Activated effector memory CD4-positive, alpha-beta T cell treated with anti-CD3 and anti-CD28 coated beads, Interleukin-2, amount 50 U/mL, for 16 hours (primary cell): ENCODE measurements around the gene CHST11.

Experiments used
- DNase-seq: peaks from one replicate; pipeline ENCODE4 v3.0.0-alpha.2; 2020

CHST11 gene

DNA sequence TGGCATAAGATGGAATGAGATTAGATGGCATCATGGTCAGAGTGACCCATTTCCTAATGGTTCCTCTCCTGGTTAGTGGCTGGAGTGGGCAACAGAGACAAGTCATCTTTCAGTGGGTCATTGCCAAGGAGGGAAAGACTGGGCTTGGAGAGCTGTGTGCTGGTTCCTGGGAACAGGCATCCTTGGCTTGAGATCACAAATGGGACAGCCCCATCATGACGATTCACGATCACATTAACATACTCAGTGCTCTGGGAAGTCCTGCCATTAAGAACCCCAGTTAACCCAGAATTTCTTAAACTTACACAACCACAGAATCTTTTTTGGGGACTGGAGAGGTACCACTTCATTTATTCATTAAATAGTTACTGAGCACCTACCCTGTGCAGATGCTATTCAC, 27.3 kb downstream of the CHST11 start:
- no peak for DNase-seq

DNA sequence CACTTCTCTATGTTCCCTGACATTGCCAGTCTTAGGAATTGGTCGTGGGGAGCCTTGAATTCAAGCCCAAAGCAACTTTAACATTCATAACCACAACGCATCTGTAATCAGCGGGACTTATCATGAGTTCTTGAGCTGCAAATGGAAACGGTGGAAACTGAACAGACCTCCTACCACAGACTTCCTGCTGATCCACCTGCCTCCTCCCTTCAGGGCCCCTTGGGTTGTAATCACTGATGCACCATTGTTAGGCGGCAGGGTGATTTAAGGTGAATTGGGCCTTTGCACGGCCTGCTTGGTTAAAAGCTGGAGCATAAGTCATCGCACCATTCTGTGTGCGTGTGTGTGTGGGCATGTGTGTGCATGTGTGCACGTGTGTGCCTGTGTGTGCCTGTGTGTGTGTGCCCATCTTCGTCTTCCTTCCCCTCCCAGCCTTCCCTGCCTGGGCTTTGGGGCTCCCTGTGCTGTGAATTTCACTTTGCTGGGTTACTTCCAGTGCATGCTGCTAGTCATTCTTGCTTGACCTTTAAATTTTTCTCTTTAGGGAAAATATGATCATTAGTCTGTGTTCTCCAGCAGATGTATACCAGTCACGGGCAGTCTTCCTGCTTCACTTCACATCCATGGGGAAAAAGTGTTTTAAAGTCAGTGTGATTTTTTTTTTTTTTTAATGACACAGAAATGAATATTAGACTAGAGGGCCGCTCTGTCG, 29.1 kb downstream of the CHST11 start:
- peak; percentile 78 for DNase-seq

DNA sequence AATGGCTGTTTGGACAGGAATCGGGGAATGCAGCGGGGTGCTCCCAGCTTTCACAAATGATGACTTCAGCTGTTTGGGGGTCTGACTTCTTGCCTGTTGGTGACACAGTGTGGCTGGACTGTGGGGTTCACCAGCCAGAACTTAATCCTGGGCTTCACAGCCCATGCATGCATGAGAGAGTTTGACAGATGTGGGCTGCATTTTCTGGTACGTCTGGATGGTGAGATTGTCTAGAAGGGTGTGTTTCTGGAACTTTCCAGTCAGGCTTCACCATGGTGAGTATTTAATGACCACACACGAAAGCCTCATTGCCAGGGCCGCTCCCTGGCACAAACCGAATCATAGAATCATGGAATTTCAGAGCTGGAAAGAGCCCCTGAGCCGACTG, 29.6 kb downstream of the CHST11 start:
- no peak for DNase-seq

DNA sequence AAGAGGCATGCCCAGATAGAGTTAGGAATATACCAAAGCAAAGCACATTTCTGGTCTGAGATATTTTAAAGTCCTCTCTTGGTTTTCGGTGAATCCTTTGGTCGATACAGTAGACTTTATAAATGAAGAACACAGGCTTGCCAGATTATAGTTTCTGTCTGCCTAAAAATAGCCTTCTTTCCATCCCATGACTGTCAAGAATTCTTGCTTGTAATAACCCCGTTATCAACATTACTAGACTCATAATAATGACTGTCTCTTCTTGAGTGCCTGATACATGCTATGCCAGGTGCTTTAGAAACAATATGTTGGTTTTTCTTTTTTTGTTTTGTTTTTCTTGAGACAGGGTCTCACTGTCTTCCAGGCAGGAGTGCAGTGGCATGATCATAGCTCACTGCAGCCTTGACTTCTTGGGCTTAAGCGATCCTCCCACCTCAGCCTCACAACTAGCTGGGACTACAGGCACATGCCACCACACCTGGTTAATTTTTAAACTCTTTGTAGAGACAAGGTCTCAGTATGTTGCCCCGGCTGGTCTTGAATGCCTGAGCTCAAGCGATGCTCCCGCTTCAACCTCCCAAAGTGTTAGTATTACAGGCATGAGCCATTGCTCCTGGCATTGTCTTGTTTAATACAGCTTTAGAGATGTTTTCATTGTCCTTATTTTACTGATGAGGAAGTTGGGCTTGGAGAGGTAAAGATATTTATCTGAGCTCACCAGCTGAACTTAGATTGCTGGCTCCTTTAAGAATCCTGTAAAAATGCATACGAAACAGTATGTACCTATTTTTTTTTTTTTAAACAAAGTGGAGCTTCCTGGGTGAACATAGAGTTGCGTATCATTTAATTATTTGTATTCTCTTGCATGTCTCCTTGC, 30.4 kb downstream of the CHST11 start:
- no peak for DNase-seq

DNA sequence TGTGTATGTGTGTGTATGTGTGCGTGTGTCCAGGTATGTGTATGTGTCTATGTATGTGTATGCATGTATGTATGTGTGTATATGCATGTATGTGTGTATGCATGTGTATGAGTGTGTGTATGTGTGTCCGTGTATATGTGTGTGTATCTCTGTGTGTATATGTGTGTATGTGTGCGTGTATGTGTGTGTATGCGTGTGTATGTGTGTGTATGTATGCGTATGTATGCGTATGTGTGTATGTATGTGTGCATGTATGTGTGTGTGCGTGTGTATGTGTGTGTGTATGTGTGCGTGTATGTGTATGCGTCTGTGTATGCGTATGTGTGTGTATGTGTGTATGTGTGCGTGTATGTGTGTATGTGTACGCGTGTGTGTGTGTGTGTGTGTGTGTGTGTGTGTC, 31.6 kb downstream of the CHST11 start:
- no peak for DNase-seq

DNA sequence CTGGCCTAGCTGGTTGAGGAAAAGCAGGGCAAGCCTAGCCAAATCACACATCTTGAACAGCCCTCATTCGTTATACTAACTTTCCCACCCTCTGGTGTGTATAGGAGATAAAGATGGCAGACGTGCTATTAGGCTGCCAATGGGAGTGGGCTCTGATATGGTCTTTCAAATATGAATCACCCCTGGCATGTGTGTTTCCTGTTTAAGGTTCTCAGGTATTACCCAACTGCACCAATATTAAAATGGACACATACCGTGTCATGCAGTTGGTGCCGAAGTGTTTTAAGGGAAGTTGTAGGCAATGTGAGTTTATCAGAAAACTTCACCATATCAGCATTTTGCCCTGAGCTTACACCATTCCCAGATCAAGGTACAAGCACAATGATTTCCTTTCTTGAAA, 33.4 kb downstream of the CHST11 start:
- DNase-seq, result no peak

DNA sequence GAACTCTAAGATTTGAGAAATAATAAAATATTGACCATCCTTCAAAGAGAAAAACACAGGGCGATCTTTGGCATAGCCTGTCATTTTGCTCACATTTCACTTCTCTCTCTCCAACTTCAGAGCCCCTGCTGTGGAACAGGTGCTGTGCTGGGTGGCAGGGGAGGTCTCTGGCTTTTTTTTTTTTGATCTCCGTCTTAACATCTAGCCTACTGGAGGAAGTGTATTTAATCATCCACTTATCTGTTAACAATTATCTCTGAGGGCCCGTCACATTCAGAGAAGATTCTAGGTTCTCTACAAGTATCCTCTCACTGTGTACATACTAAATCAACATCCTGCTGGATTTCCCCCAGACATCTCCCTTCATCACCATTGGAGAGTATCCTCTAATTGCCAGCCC, 34.1 kb downstream of the CHST11 start:
- no peak for DNase-seq

DNA sequence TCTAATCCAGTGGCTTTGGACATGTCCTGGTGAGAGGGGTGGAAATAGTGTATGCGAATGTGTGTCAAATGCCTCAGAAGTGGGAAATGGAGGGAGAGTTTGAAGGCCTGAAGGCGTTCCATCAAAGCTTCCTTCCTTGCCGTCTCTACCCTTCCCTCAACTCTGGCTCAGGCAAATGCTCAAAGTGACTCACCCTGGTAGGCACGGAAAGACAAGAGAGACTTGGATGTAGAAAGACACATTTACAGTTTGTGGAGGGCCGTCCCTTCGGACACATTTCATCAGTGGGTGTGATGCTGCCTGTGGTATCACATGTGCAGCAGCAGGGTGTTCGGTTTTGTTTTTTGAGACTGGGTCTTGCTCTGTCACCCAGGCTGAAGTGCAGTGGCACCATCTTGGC, 36.7 kb downstream of the CHST11 start:
- no peak for DNase-seq

DNA sequence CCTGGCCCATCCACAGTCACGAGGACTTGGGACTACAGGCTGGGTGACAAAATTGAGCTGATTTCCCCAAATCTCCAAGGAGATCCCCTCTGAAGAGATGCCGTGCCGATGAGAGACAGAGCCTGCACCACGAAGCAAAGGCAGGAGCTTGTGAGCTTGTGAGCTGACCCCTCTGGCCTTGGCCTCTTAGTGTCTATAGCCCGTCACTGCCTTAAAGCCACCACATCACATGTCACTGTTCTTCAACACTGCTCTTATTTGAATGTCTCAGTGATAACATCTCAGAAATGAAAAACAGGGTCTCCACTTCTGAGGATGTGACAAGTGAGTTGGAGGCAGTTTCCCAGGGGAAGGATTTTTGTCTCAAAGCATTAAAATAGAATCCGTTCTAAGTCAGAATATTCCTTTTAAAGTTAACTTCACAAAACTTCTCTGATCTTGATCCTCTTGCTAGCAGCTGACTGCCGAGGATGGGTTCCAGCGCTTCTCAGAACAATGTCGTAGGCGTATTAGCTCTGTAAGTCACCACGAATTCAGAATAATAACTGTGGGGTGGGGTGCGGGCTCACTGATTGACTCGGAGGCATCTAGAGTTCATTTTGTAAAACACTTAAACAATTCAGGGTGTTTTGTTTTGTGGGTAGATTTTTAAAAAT, 37.5 kb downstream of the CHST11 start:
- DNase-seq, result peak; percentile 88

DNA sequence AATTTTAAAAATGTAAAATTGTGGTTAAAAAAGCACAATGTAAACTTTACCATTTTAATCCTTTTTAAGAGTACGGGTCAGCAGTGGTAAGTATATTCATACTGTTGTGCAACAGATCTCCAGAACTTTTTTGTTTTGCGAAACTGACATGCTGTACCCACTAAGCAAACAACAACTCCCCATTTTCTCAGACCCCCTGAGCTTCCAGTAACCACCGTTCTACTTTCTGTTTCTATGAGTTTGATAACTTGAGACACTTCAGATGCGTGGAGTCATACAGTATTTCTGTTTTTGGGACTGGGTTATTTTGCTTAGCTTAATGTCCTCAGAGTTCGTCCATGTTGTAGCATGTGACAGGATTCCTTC, 38.0 kb downstream of the CHST11 start:
- DNase-seq, result no peak

DNA sequence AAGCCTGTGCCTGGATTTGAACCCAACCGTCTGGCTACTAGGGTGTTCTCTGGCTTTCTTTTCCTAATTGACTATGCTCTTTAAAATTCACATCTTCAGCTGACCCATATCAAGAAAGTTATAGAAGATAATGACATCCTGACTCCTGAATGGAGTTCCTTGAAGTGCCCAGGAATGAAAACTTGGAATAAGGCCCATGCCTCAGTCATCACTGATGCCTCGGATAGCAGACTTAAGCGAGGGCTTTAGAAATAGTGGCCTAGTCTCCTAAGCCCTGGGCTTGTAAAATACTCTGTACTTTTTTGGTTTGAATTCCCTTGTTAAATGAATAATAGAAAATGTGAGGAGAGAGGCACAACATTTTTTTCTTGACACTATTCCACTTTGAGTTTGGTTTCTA, 39.0 kb downstream of the CHST11 start:
- no peak for DNase-seq

DNA sequence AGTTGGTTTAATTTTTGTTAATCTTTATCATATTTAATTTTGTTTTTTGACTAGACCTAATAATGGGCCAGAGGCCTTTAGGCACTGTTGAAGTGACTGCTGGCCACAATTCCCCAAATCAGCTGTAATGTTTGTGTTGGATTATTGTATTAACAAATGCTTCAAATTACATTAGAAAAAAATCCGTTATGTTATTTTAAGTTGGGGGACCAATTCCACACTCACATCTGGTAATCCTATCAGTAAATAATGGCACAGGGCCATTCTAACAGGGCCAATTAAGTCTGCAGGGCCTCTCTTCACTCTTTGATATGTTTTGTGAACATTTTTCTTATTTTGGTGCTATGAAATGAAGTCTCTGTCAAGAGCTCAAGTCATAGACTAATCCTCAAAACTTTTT, 39.6 kb downstream of the CHST11 start:
- DNase-seq, result no peak

DNA sequence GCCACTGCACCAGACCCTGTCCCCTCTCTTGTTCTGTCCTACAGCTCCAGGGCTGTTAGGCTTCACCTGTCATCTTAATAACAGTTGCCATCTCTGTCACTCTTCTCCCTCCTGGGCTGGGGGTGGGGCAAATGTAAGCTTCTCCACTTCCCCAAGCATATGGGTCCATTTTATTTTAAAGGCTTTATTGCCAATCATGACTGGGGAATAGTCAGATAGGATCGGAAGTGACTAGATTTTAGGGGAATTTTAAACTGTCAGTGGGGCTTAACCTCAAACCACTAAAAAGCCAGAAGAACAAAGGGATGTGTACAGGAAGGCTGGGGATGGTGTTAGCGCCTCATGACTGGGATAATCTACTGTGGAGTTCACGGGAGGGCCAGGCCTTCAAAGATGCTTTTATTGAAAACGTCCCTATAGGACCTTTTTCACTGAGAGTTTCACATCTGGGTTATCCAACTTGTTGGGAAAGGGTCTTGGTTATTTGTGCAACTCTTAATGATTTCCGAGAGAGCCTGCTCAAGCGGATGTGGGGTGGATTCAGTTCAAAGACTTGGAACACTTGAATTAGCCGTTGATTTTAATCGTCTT, 41.6 kb downstream of the CHST11 start:
- peak; percentile 78 for DNase-seq

DNA sequence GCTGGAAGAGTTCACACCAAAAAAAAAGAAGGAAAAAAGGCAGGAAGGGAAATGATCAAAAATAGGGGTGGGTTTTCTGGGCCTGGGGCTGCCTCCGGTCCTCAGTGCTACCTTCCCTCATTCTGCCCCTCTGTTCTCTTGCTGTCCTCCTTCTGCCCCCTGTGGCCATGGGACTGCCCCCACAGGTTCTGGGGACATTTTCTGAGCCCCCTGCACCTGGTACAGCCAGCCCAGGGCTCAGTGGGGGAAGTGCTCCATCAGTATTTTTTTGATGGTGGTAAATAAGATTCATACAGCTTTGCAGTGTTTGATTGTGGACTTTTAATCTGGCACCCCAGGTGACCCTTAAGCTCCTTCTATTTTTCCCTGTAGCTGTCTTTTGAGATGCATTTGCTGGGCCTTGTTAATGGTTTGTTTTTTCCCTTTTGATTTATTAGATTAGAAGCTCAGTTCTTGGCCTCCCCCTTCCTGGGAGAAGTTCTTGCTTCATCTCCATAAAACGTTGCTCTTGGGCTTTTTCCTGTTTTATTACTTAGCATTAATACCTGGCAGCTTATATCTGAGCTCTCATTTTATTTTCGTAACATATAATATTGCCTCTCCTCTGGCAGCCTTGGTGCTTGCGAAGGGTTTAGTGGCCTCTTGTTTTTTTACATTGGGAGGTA, 43.1 kb downstream of the CHST11 start:
- no peak for DNase-seq

DNA sequence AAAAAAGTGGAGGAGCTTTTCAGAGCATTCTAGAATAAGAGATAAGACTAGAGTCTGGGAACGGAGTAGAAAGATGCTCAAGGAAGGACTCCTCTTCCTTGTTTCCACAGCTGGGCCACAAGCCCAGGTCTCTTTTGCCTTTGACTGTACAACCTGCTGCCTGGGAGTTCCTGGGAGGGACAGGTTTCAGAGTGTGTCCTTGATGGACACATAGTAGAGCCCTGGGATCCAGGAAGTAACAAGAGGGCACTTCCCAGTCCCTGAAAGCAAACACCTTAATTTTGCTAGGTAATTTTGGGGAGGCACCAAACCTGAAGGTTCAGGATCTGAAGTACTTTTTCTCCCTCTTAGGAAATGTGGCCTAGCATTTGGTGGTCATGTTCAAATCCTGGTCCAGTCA, 44.4 kb downstream of the CHST11 start:
- no peak for DNase-seq

DNA sequence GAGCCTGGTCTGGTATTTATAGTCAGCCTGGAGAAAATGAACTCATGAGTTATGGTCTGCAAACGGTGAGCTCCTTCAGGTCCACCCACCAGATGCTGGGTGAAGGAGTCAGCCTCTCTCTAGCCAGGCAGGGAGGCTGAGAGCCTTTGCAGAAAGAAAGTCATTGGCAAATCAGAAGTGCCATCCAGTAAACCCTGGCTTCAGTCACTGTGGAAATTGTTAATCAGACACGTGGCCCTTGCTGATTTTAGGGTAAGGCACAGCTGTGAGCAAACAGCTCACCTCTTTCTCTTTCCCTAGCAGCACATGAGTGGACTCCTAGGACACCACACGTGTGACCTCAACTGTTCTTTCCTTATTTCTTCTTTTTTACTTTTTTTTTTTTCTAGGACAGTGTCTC, 44.9 kb downstream of the CHST11 start:
- no peak for DNase-seq

DNA sequence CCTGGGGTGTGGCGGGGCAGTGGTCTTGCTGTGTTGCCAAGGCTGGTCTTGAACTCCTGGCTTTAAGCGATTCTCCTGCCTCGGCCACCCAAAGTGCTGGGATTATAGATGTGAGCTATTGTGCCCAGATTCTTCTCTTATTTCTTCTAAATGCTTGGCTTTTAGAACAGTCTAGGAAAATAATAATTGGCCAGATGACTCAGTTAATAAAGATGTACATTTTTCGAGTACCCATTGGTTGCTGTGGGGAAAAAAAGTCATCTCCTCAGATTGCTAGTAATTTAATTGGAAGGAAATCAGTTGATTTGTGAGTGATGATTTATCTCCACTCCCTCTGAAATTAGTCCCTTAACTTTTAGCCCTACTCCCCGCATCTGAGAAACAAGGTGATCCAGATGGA, 45.5 kb downstream of the CHST11 start:
- DNase-seq, result no peak

DNA sequence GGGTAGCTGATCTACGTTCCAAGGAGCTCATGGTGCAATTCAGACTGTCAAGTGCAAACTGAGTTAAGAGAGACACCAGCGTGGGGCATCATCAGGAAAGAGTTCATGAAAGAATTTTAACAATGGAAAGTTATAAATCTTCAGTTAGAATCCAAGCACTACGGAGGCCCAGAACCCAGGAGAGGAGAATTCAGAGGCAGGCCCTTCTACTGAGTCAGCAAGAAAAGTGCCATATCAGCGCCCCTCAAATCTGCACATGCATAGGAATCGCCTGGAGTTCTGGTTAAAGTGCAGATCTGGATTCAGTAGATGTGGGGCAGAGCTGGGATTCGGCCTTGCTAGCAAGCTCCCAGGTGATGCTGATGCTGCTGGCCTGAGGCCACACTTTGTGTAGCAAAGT, 45.9 kb downstream of the CHST11 start:
- no peak for DNase-seq

DNA sequence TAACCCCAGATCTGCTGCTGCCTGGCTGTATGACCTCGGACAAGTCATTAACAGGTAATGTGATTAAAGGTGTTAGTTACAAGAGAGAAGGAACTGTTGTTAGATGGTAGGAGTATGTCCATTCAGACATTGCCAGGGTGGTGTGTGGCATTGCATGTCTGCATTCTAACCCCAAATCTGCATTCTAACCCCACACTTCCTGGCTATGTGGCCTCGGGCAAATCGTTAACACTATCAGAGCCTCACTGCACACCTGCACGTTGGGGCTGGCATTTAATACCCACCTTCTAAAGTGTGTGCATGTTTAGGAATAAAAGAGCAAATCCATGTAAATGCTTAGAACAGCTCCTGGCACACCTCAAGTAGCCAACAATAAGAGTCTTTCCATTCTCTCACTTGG, 46.4 kb downstream of the CHST11 start:
- no peak for DNase-seq

DNA sequence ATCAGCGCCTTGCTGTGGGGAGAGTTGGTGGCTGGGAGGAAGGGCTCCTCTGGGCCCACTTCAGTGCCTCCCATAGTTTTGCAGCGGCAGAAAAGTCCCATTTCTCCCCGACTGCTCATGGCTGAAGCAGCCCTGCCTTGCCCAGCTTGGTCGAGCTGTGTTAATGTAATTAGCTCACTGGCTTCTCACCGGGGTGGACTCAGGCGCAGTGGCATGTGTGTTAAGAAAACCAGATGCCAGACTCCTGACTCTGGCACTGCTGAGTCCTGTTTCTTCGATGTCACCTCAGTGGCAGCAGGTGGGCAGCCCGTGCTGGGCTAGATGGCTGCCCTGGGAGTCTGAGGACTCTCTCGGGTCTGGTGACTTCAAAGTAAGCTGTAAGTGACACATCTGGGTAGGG, 47.4 kb downstream of the CHST11 start:
- DNase-seq, result no peak

DNA sequence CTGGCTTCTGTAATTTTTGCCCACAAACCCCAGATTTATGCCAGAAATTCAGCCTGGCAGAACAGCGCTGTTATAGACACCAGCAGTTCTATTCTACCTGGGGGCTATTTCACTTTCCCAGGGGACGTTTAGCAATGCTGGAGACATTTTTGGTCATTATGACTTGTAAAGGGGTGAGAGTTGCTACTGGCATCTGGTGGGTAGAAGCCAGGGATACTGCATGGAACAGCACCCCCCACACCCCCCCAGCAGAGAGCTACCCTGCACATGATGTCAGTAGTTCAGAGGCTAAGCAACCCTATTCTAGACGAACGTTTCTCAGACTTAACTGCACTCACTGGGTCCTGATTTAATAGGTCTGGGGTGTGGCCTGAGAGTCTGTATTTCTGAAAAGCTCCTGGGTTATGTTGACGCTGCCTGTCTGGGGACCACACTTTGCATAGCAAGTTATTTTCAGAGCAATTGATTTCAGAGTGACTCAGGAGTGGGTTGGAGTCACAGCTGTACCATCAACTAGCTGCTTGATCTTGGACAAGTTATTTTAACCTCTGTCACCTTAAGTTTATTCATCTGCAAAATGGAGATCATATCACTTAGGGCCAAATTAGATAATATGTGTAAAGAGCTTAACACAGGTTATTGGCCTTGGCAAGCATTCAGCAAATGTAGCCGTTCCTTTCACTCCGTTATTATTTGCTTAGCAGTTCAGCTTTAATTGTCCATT, 48.5 kb downstream of the CHST11 start:
- no peak for DNase-seq

DNA sequence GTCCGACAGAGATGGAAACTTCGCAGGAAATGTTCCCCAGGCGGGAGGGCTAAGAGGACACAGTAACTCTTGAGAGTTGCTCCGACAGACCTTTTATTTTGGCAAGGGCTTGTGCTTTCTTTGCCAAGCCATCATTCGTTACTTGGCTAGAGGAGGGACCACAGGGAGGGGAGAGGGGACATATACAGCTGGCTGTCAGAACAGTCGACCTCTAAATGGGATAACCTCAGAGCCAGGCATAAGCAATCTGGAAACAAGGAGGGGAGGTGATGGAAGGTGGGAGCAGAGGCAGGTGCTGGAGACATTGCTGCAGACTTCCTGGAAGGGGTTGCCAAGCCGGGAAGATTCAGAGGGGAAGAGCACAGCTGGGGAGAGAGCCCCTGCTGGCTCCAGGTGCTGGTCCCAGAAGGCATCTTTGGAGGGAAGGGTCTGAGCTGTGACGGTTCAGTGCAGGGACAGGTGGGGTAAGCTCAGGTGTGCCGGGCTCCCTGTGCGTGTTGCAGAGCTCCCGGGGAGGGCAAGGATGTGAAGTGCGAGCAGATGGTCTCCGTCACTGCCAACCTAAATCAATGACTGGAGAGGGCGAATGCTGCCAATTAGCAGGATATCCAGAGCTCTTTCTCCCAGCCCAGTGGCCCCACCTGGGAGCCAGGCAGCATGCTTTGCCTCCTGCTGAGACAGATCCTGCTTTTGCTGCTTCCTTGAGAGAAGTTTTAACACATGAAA, 50.1 kb downstream of the CHST11 start:
- no peak for DNase-seq
